Measurements from ENCODE around the gene HKDC1.

The HKDC1 gene

GRCh38 chr10:69213591-69214311 lies 6.4 kb upstream of the HKDC1 start:
- Histone ChIP-seq H3K9me3 (replicated peaks in 1 of 11) (peaks cover 0 to 11% (median 0%) of the 10 kb centered on the region in 11 experiments; a peak in 5 of 22 replicates), H3K4me2 (peak overlapping the region in 2 of 11 experiments; percentile 7 to 45; a peak in 3 of 22 replicates), H3K4me1 (peaks cover 5 to 45% (median 8%) of the 10 kb centered on the region in 10 experiments; a peak in 17 of 20 replicates), H3K27me3 (no peaks in the 10 kb centered on the region), H3K9ac (no peak overlapping the region), H3K36me3 (peaks cover 0 to 17% (median 10%) of the 10 kb centered on the region in 11 experiments; a peak in 18 of 22 replicates), H4K20me1 (0 out of 22 replicates have a peak, but pooled peaks cover 0 to 1% (median 0%) of the 10 kb centered on the region in 11 experiments), H3K27ac (no peak overlapping the region), H3K4me3 (no peak overlapping the region)
- no peak for TF ChIP-seq Cebpa-rat (IDR thresholded peaks at IDR 0.05)

- no peak overlapping the region for H3K4me3 ChIP-seq
- no peak overlapping the region for H3K9ac ChIP-seq
- no peak overlapping the region for H3K27ac ChIP-seq
- H3K9me3 ChIP-seq (replicated peaks in 1 of 11): peaks cover 0 to 11% (median 0%) of the 10 kb centered on the region in 11 experiments; a peak in 5 of 22 replicates
- H3K27me3 ChIP-seq: no peaks in the 10 kb centered on the region
- peak overlapping the region in 3 of 11 experiments; percentile 7 to 26 (median 18); a peak in 3 of 22 replicates for H3K4me2 ChIP-seq
- H3K4me1 ChIP-seq: peaks cover 5 to 39% (median 8%) of the 10 kb centered on the region in 10 experiments; a peak in 17 of 20 replicates
- no peak for TF ChIP-seq Cebpa-rat (IDR thresholded peaks at IDR 0.05)
- H4K20me1 ChIP-seq: no peaks in the 10 kb centered on the region
- peaks cover 0 to 7% (median 1%) of the 10 kb centered on the region in 11 experiments; a peak in 9 of 22 replicates for H3K36me3 ChIP-seq
These were observed 5.4 kb upstream of the HKDC1 start for GRCh38 chr10:69214666-69215131.

GRCh38 chr10:69215405-69216171 lies 4.5 kb upstream of the HKDC1 start:
- Histone ChIP-seq H3K27me3 (no peaks in the 10 kb centered on the region), H3K4me1 (peaks cover 5 to 39% (median 8%) of the 10 kb centered on the region in 10 experiments; a peak in 17 of 20 replicates), H3K9ac (no peak overlapping the region), H3K36me3 (no peaks in the 10 kb centered on the region), H3K27ac (no peak overlapping the region), H3K4me3 (no peak overlapping the region), H3K9me3 (replicated peaks in 1 of 11) (peaks cover 0 to 11% (median 0%) of the 10 kb centered on the region in 11 experiments; a peak in 5 of 22 replicates), H3K4me2 (peak overlapping the region; percentile 10 to 45 (median 26); a peak in 19 of 22 replicates), H4K20me1 (no peaks in the 10 kb centered on the region)
- TF ChIP-seq Cebpa-rat (IDR thresholded peaks at IDR 0.05): no peak

GRCh38 chr10:69216577-69217118 lies 3.5 kb upstream of the HKDC1 start:
- no peak overlapping the region for H3K4me3 ChIP-seq
- peak overlapping the region in 3 of 11 experiments; percentile 10 to 12 (median 11); a peak in 5 of 22 replicates for H3K4me2 ChIP-seq

GRCh38 chr10:69217119-69217754 lies 2.9 kb upstream of the HKDC1 start:
- H4K20me1 ChIP-seq: no peaks in the 10 kb centered on the region
- peak overlapping the region in 2 of 11 experiments; percentile 10 to 12; a peak in 3 of 22 replicates for H3K4me2 ChIP-seq
- peak in 1 of 11 experiments; percentile 15; a peak in 1 of 22 replicates for TF ChIP-seq Cebpa-rat (IDR thresholded peaks at IDR 0.05)
- no peak overlapping the region for H3K4me3 ChIP-seq
- H3K27ac ChIP-seq: no peak overlapping the region
- H3K27me3 ChIP-seq: no peaks in the 10 kb centered on the region
- H3K9ac ChIP-seq: no peak overlapping the region
- peaks cover 0 to 11% (median 0%) of the 10 kb centered on the region in 11 experiments; a peak in 5 of 22 replicates for H3K9me3 ChIP-seq (replicated peaks in 1 of 11)
- H3K4me1 ChIP-seq: peaks cover 11 to 45% (median 16%) of the 10 kb centered on the region in 10 experiments
- no peaks in the 10 kb centered on the region for H3K36me3 ChIP-seq

More at GRCh38 chr10:69216577-69217118, 3.5 kb upstream of the HKDC1 start:
- no peak for TF ChIP-seq Cebpa-rat (IDR thresholded peaks at IDR 0.05)
- H3K9me3 ChIP-seq (replicated peaks in 1 of 11): peaks cover 0 to 11% (median 0%) of the 10 kb centered on the region in 11 experiments; a peak in 5 of 22 replicates
- no peaks in the 10 kb centered on the region for H3K27me3 ChIP-seq
- H3K9ac ChIP-seq: no peak overlapping the region
- no peak overlapping the region for H3K27ac ChIP-seq
- peaks cover 5 to 39% (median 10%) of the 10 kb centered on the region in 10 experiments; a peak in 19 of 20 replicates for H3K4me1 ChIP-seq
- no peaks in the 10 kb centered on the region for H4K20me1 ChIP-seq
- H3K36me3 ChIP-seq: no peaks in the 10 kb centered on the region

GRCh38 chr10:69218831-69219230 lies 1.3 kb upstream of the HKDC1 start:
- Histone ChIP-seq H3K36me3 (no peaks in the 10 kb centered on the region), H4K20me1 (no peaks in the 10 kb centered on the region), H3K27me3 (no peaks in the 10 kb centered on the region), H3K4me1 (peaks cover 20 to 45% (median 26%) of the 10 kb centered on the region in 10 experiments), H3K4me3 (no peak overlapping the region), H3K9me3 (replicated peaks in 1 of 11) (peaks cover 0 to 11% (median 0%) of the 10 kb centered on the region in 11 experiments; a peak in 5 of 22 replicates), H3K9ac (no peak overlapping the region), H3K4me2 (no peak overlapping the region), H3K27ac (no peak overlapping the region)
- TF ChIP-seq Cebpa-rat (IDR thresholded peaks at IDR 0.05): no peak

- H3K27me3 ChIP-seq: no peaks in the 10 kb centered on the region
- H3K4me3 ChIP-seq: no peak overlapping the region
- peaks cover 27 to 45% (median 34%) of the 10 kb centered on the region in 10 experiments for H3K4me1 ChIP-seq
- H3K9ac ChIP-seq: no peak overlapping the region
- no peaks in the 10 kb centered on the region for H3K36me3 ChIP-seq
- no peak overlapping the region for H3K4me2 ChIP-seq
- no peak overlapping the region for H3K27ac ChIP-seq
- no peaks in the 10 kb centered on the region for H4K20me1 ChIP-seq
- no peaks in the 10 kb centered on the region for H3K9me3 ChIP-seq (replicated peaks in 1 of 11)
- no peak for TF ChIP-seq Cebpa-rat (IDR thresholded peaks at IDR 0.05)
These were observed 375 bp downstream of the HKDC1 start for GRCh38 chr10:69220507-69220906.
